Liver (tissue), 9 donors: Measurements from ENCODE around the gene TNS1. TPM values are rescaled to one million over a fixed set of nuclear protein-coding genes. Genes with fewer than 3 reads are reported as not detected.
A peak's percentile ranks its signal among the peaks of the same experiment; 100 is the strongest.

ENCODE experiments used
- DNase-seq: peaks from one replicate; pipeline ENCODE4 v3.0.0-alpha.2; 2017; ENCODE audit warnings: low spot score
- H3K27ac ChIP-seq, 2 donors: one replicate each; pipeline ENCODE4 v1.7.0; 2013; ENCODE audit warnings: inconsistent platforms in 2 of 2, low read length in 2 of 2, control low read depth in 1 of 2, low read depth in 1 of 2, mild to moderate bottlenecking in 1 of 2
- H3K27me3 ChIP-seq, 4 donors: one replicate each; pipeline versions ENCODE4 v1.6.1 to v1.7.0; 2013; ENCODE audit warnings: low read length in 3 of 4, inconsistent platforms in 1 of 4, mild to moderate bottlenecking in 1 of 4, moderate library complexity in 1 of 4; ENCODE audit not compliant: control insufficient read depth in 4 of 4, insufficient read depth in 4 of 4
- H3K36me3 ChIP-seq, 4 donors: one replicate each; pipeline versions ENCODE4 v1.6.1 to v1.7.0; 2013; ENCODE audit warnings: low read length in 3 of 4, mild to moderate bottlenecking in 3 of 4, low read depth in 1 of 4, moderate library complexity in 1 of 4; ENCODE audit not compliant: control insufficient read depth in 4 of 4, insufficient read depth in 3 of 4
- H3K4me1 ChIP-seq, 4 donors: one replicate each; pipeline versions ENCODE4 v1.6.1 to v1.7.0; 2013; ENCODE audit warnings: low read length in 3 of 4, mild to moderate bottlenecking in 3 of 4, moderate library complexity in 1 of 4; ENCODE audit not compliant: control insufficient read depth in 4 of 4, insufficient read depth in 4 of 4
- H3K4me3 ChIP-seq, 3 donors: one replicate each; pipeline versions ENCODE4 v1.6.1 to v1.7.0; 2013; ENCODE audit warnings: low read length in 3 of 3, control low read depth in 1 of 3, low read depth in 1 of 3, mild to moderate bottlenecking in 1 of 3
- H3K9ac ChIP-seq, 2 donors: one replicate each; pipeline ENCODE4 v1.7.0; 2013; ENCODE audit warnings: low read length in 2 of 2, mild to moderate bottlenecking in 2 of 2, moderate library complexity in 2 of 2, control low read depth in 1 of 2, low read depth in 1 of 2
- H3K9me3 ChIP-seq, 4 donors: one replicate each; pipeline versions ENCODE4 v1.6.1 to v1.7.0; 2013; ENCODE audit warnings: low read length in 3 of 4; ENCODE audit not compliant: control insufficient read depth in 4 of 4
- EGR1 ChIP-seq, 2 donors: IDR thresholded peaks; 2 replicates each; pipeline ENCODE4 v1.6.1; 2016 to 2018; ENCODE audit warnings: antibody characterized with exemption in 2 of 2, low read depth in 2 of 2
- FOXA1 ChIP-seq: IDR thresholded peaks from 2 replicates; pipeline ENCODE4 v1.6.1; 2016; ENCODE audit warnings: antibody characterized with exemption
- FOXA2 ChIP-seq: IDR thresholded peaks from 2 replicates; pipeline ENCODE4 v1.6.1; 2016; ENCODE audit warnings: antibody characterized with exemption
- GABPA ChIP-seq, 2 donors: IDR thresholded peaks in 1 of 2; conservative IDR thresholded peaks in 1 of 2; 2 replicates each; pipeline ENCODE4 v1.6.1; 2016; ENCODE audit warnings: antibody characterized with exemption in 2 of 2, mild to moderate bottlenecking in 1 of 2, moderate library complexity in 1 of 2
- HNF4G ChIP-seq: IDR thresholded peaks from 2 replicates; pipeline ENCODE4 v1.6.1; 2016; ENCODE audit warnings: antibody characterized with exemption
- JUND ChIP-seq, 2 donors: IDR thresholded peaks; 2 replicates each; pipeline ENCODE4 v1.6.1; 2016; ENCODE audit warnings: antibody characterized with exemption in 2 of 2
- NR2F2 ChIP-seq: IDR thresholded peaks from 2 replicates; pipeline ENCODE4 v1.6.1; 2016; ENCODE audit warnings: antibody characterized with exemption
- RAD21 ChIP-seq, 2 donors: IDR thresholded peaks; 2 replicates each; pipeline ENCODE4 v1.6.1; 2016; ENCODE audit warnings: antibody characterized with exemption in 2 of 2, mild to moderate bottlenecking in 2 of 2
- RXRA ChIP-seq, 2 donors: IDR thresholded peaks; 2 replicates each; pipeline ENCODE4 v1.6.1; 2017 to 2018; ENCODE audit warnings: antibody characterized with exemption in 2 of 2, mild to moderate bottlenecking in 1 of 2
- SP1 ChIP-seq: IDR thresholded peaks from 2 replicates; pipeline ENCODE4 v1.6.1; 2018; ENCODE audit warnings: antibody characterized with exemption, mild to moderate bottlenecking
- TAF1 ChIP-seq: conservative IDR thresholded peaks from 2 replicates; pipeline ENCODE4 v1.6.1; 2016; ENCODE audit warnings: antibody characterized with exemption, mild to moderate bottlenecking
- YY1 ChIP-seq: IDR thresholded peaks from 2 replicates; pipeline ENCODE4 v1.6.1; 2016; ENCODE audit warnings: antibody characterized with exemption, mild to moderate bottlenecking
- WGBS: extraction: QIAGEN DNeasy Blood & Tissue Kit; methylation state at CpG from one replicate; pipeline ENCODE4 v1.1.7; 2013; 5-methylcytosine and 5-hydroxymethylcytosine counted together
- polyA plus RNA-seq, 2 donors: library from polyadenylated mRNA; stranded (reverse) in 1 of 2; unstranded in 1 of 2; fragments of 200-250 nt in 1 of 2; fragments of >200 nt in 1 of 2; fragmentation: Nextera tagmentation in 1 of 2; extraction: Ambion mirVana in 1 of 2; gene quantifications; one replicate each; pipeline versions ENCODE4 v1.2.1 to v1.2.3, GENCODE V29; 2013 to 2015
- total RNA-seq, 2 donors: library from RNA; depleted of rRNA; stranded (reverse); fragments of >200 nt; gene quantifications; one replicate each; pipeline ENCODE4 v1.2.3, GENCODE V29; 2014
- TF ChIP-seq, protein P1 (sequence below): IDR thresholded peaks from 2 replicates; pipeline ENCODE4 v1.6.1; 2016; ENCODE audit warnings: antibody characterized with exemption, mild to moderate bottlenecking
- TF ChIP-seq, protein P2 (sequence below): IDR thresholded peaks from 2 replicates; pipeline ENCODE4 v1.6.1; 2016; ENCODE audit warnings: antibody characterized with exemption
- TF ChIP-seq, protein P3 (sequence below): IDR thresholded peaks from 2 replicates; pipeline ENCODE4 v1.6.1; 2016; ENCODE audit warnings: antibody characterized with exemption
- TF ChIP-seq, protein P4 (sequence below): fragments of 150-350 bp; IDR thresholded peaks from 2 replicates; pipeline ENCODE4 v1.5.1; 2017; ENCODE audit warnings: improper control_type of control experiment, low read depth, low read length; ENCODE audit not compliant: missing input control
- TF ChIP-seq, protein P5 (sequence below): IDR thresholded peaks from 2 replicates; pipeline ENCODE4 v1.6.1; 2016; ENCODE audit warnings: antibody characterized with exemption
- donor health status: healthy.
- donor health status: healthy.
- donor health status: healthy.
- donor health status: healthy.
- donor health status: healthy.

TNS1 gene
- total and polyA plus RNA-seq, 4 donors, result 16.3 to 128 (median 57.3) TPM

DNA sequence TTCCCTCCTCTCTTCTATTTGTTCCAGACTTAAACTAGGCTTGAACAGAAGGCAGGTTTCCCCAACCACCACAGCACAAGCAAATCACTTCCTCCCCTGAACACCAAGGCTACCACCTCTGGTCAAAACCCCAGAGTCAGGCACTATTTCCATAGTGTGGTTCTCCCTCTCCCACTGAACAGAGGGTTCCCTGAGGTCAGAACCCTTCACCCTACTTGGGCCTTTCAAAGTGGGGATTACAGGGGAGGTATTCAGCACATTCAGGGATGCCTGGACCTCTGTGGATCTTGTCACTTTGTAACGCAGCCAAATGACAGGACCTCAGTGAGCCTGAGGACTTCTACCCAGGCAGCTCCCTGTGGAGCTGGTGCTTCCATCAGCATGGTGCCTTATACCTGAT lies 88.7 kb downstream of the TNS1 start:
- DNase-seq, result no peak
- Histone ChIP-seq H3K36me3 (peaks cover 0 to 3% (median 0%) of the 10 kb centered on the region in 4 donors), H3K9ac (no peak overlapping the region), H3K9me3 (no peaks in the 10 kb centered on the region), H3K4me1 (peaks cover 54 to 97% (median 90%) of the 10 kb centered on the region in 4 donors), H3K27me3 (no peaks in the 10 kb centered on the region), H3K27ac (peak overlapping the region; percentile 68 to 99), H3K4me3 (no peak overlapping the region)
- 73% methylated on average over 1 of the region's 1 CpG for WGBS
- TF ChIP-seq NR2F2, result no peak
- TF ChIP-seq HNF4G, result no peak
- TF ChIP-seq YY1, result no peak
- TF ChIP-seq EGR1 (IDR thresholded peaks at IDR 0.05; ENCODE audit: low read depth in 2 of 2), result no peak
- no peak for TF ChIP-seq JUND (IDR thresholded peaks at IDR 0.05)
- TF ChIP-seq SP1, result no peak
- TF ChIP-seq, protein P1, sequence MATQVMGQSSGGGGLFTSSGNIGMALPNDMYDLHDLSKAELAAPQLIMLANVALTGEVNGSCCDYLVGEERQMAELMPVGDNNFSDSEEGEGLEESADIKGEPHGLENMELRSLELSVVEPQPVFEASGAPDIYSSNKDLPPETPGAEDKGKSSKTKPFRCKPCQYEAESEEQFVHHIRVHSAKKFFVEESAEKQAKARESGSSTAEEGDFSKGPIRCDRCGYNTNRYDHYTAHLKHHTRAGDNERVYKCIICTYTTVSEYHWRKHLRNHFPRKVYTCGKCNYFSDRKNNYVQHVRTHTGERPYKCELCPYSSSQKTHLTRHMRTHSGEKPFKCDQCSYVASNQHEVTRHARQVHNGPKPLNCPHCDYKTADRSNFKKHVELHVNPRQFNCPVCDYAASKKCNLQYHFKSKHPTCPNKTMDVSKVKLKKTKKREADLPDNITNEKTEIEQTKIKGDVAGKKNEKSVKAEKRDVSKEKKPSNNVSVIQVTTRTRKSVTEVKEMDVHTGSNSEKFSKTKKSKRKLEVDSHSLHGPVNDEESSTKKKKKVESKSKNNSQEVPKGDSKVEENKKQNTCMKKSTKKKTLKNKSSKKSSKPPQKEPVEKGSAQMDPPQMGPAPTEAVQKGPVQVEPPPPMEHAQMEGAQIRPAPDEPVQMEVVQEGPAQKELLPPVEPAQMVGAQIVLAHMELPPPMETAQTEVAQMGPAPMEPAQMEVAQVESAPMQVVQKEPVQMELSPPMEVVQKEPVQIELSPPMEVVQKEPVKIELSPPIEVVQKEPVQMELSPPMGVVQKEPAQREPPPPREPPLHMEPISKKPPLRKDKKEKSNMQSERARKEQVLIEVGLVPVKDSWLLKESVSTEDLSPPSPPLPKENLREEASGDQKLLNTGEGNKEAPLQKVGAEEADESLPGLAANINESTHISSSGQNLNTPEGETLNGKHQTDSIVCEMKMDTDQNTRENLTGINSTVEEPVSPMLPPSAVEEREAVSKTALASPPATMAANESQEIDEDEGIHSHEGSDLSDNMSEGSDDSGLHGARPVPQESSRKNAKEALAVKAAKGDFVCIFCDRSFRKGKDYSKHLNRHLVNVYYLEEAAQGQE, result no peak
- no peak for TF ChIP-seq FOXA2
- TF ChIP-seq, protein P2, sequence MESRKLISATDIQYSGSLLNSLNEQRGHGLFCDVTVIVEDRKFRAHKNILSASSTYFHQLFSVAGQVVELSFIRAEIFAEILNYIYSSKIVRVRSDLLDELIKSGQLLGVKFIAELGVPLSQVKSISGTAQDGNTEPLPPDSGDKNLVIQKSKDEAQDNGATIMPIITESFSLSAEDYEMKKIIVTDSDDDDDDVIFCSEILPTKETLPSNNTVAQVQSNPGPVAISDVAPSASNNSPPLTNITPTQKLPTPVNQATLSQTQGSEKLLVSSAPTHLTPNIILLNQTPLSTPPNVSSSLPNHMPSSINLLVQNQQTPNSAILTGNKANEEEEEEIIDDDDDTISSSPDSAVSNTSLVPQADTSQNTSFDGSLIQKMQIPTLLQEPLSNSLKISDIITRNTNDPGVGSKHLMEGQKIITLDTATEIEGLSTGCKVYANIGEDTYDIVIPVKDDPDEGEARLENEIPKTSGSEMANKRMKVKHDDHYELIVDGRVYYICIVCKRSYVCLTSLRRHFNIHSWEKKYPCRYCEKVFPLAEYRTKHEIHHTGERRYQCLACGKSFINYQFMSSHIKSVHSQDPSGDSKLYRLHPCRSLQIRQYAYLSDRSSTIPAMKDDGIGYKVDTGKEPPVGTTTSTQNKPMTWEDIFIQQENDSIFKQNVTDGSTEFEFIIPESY, result no peak
- TF ChIP-seq, protein P3, sequence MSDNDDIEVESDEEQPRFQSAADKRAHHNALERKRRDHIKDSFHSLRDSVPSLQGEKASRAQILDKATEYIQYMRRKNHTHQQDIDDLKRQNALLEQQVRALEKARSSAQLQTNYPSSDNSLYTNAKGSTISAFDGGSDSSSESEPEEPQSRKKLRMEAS, result no peak
- no peak for TF ChIP-seq FOXA1

DNA sequence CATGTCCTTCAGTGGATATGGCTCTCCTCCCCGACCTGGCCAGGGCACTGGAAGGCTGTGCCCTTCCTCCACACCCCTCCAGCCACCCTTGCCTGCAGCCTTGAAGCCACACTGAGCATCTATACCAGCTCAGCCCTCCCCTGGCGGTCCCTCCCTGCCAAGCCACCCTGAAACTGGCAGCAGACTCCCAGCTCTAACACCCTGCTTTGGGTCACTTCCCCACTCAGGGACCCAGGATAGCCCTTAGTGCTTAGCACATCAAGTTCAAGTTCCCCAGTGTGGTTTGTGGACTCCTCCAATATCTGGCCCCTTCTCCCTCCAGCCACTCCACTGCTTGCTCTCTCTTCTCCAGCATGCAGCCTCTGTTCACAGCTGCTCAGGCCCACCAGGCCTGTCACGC lies 89.4 kb downstream of the TNS1 start:
- H3K4me3 ChIP-seq, result no peak overlapping the region
- 76% methylated on average over 3 of the region's 3 CpGs for WGBS
- H3K9me3 ChIP-seq, result no peaks in the 10 kb centered on the region
- peaks cover 0 to 3% (median 0%) of the 10 kb centered on the region in 4 donors for H3K36me3 ChIP-seq
- no peaks in the 10 kb centered on the region for H3K27me3 ChIP-seq
- H3K9ac ChIP-seq, result no peak overlapping the region
- TF ChIP-seq, protein P4, sequence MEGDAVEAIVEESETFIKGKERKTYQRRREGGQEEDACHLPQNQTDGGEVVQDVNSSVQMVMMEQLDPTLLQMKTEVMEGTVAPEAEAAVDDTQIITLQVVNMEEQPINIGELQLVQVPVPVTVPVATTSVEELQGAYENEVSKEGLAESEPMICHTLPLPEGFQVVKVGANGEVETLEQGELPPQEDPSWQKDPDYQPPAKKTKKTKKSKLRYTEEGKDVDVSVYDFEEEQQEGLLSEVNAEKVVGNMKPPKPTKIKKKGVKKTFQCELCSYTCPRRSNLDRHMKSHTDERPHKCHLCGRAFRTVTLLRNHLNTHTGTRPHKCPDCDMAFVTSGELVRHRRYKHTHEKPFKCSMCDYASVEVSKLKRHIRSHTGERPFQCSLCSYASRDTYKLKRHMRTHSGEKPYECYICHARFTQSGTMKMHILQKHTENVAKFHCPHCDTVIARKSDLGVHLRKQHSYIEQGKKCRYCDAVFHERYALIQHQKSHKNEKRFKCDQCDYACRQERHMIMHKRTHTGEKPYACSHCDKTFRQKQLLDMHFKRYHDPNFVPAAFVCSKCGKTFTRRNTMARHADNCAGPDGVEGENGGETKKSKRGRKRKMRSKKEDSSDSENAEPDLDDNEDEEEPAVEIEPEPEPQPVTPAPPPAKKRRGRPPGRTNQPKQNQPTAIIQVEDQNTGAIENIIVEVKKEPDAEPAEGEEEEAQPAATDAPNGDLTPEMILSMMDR, result no peak
- TF ChIP-seq GABPA (IDR thresholded peaks at IDR 0.05 in 1 of 2, conservative IDR thresholded peaks at IDR 0.05 in 1 of 2), result no peak
- no peak for TF ChIP-seq FOXA2
- TF ChIP-seq, protein P1, result no peak
- TF ChIP-seq, protein P5, sequence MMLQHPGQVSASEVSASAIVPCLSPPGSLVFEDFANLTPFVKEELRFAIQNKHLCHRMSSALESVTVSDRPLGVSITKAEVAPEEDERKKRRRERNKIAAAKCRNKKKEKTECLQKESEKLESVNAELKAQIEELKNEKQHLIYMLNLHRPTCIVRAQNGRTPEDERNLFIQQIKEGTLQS, result no peak
- TF ChIP-seq EGR1 (IDR thresholded peaks at IDR 0.05; ENCODE audit: low read depth in 2 of 2), result no peak
- no peak for TF ChIP-seq TAF1
- no peak for TF ChIP-seq SP1
- TF ChIP-seq JUND (IDR thresholded peaks at IDR 0.05), result no peak
- no peak for TF ChIP-seq RXRA (IDR thresholded peaks at IDR 0.05)
- TF ChIP-seq HNF4G, result no peak
- TF ChIP-seq, protein P3, result no peak
- TF ChIP-seq NR2F2, result no peak
- TF ChIP-seq YY1, result no peak
- TF ChIP-seq, protein P2, result no peak
- TF ChIP-seq FOXA1, result no peak
- TF ChIP-seq RAD21 (IDR thresholded peaks at IDR 0.05), result no peak
- peaks cover 53 to 95% (median 87%) of the 10 kb centered on the region in 4 donors for H3K4me1 ChIP-seq
- H3K27ac ChIP-seq, result peak overlapping the region; percentile 68 to 99
- no peak for DNase-seq
